ENCODE measurements around the gene B4GAT1. TPM values are rescaled to one million over a fixed set of nuclear protein-coding genes. Genes with fewer than 3 reads are reported as not detected.

B4GAT1 gene
- total RNA-seq, 4 donors from 2014 or later: 23.9 to 32.4 (median 30.0) TPM

DNA sequence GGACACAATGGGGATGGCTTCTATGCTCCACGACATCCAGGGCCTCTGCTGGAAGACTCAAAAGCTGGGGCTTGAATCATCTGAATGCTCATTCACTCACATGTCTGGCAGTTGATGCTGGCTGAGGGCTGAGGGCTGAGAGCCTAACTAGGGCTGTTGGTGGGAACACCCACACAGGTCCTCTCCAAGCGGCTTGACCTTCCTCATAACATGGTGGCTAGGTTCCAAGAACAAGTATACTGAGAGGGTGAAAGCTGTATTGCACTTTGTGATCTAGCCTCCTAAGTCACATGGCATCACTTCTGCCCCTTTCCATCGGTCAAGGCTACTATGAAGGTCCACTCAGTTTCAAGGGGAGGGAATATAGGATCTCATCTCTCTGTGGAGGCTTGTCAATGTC, 48.2 kb downstream of the B4GAT1 start:
- whole genome bisulfite sequencing, 2 donors: 65 to 81% methylated on average over 3 of the region's 3 CpGs
- TF ChIP-seq POLR2A (IDR thresholded peaks at IDR 0.05): no peak
- TF ChIP-seq, protein P1, sequence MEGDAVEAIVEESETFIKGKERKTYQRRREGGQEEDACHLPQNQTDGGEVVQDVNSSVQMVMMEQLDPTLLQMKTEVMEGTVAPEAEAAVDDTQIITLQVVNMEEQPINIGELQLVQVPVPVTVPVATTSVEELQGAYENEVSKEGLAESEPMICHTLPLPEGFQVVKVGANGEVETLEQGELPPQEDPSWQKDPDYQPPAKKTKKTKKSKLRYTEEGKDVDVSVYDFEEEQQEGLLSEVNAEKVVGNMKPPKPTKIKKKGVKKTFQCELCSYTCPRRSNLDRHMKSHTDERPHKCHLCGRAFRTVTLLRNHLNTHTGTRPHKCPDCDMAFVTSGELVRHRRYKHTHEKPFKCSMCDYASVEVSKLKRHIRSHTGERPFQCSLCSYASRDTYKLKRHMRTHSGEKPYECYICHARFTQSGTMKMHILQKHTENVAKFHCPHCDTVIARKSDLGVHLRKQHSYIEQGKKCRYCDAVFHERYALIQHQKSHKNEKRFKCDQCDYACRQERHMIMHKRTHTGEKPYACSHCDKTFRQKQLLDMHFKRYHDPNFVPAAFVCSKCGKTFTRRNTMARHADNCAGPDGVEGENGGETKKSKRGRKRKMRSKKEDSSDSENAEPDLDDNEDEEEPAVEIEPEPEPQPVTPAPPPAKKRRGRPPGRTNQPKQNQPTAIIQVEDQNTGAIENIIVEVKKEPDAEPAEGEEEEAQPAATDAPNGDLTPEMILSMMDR (IDR thresholded peaks at IDR 0.05): no peak
- no peak for DNase-seq (ENCODE audit: low spot score in 2 of 2)
- no peak overlapping the region for H3K4me3 ChIP-seq (ENCODE audit: low read depth, poor library complexity, severe bottlenecking)
- intact Hi-C loops (cut with DNase I; ENCODE audit: low total_unique reads): no loop called here

GRCh38 chr11:66297610-66298009, 49.8 kb downstream of the B4GAT1 start:
- WGBS, 2 donors: 66 to 74% methylated on average over 8 of the region's 8 CpGs
- no peak overlapping the region for H3K4me3 ChIP-seq (ENCODE audit: low read depth, poor library complexity, severe bottlenecking)
- intact Hi-C loops (cut with DNase I; ENCODE audit: low total_unique reads): no loop called here
- no peak for DNase-seq (ENCODE audit: low spot score in 2 of 2)
- no peak for TF ChIP-seq POLR2A (IDR thresholded peaks at IDR 0.05)
- TF ChIP-seq, protein P1 (IDR thresholded peaks at IDR 0.05): no peak

Other genes with a start within 250 kb of the B4GAT1 start
- gene KLC2, start 89.9 kb downstream of the B4GAT1 start, total RNA-seq: 10 to 100 TPM; 16.8 to 37.3 (median 23.0) TPM
- gene RAB1B, start 79.0 kb downstream of the B4GAT1 start, total RNA-seq: 100 to 1,000 TPM; 118 to 143 (median 126) TPM
- 1 to 10 TPM in 1 of 4 donors, under 1 TPM in 1, not detected in 2; 0.42 to 3.2 TPM for gene CNIH2, start 69.5 kb downstream of the B4GAT1 start, total RNA-seq
- 10 to 100 TPM; 55.3 to 76.2 (median 74.1) TPM for gene YIF1A, start 58.5 kb downstream of the B4GAT1 start, total RNA-seq
- gene TMEM151A, start 55.7 kb downstream of the B4GAT1 start, total RNA-seq: not detected
- gene CD248, start 30.6 kb downstream of the B4GAT1 start, total RNA-seq: 10 to 100 TPM in 2 of 4 donors, 1 to 10 TPM in 2; 6.3 to 23.5 (median 12.3) TPM
- gene RIN1, start 11.2 kb downstream of the B4GAT1 start, total RNA-seq: 10 to 100 TPM; 48.3 to 56.9 (median 53.8) TPM
- 10 to 100 TPM; 40.1 to 68.4 (median 57.5) TPM for gene BRMS1, start 2.5 kb downstream of the B4GAT1 start, total RNA-seq
- 1 to 10 TPM; 1.8 to 2.7 (median 2.4) TPM for gene SLC29A2, start 24.1 kb upstream of the B4GAT1 start, total RNA-seq
- gene NPAS4, start 73.4 kb upstream of the B4GAT1 start, total RNA-seq: under 1 TPM in 1 of 4 donors, not detected in 3; 0.19 TPM
- gene MRPL11, start 91.2 kb upstream of the B4GAT1 start, total RNA-seq: 10 to 100 TPM; 30.6 to 41.1 (median 36.2) TPM
- gene PELI3, start 119.3 kb upstream of the B4GAT1 start, total RNA-seq: 10 to 100 TPM; 14.3 to 22.0 (median 17.1) TPM
- 10 to 100 TPM; 15.5 to 48.5 (median 20.1) TPM for gene DPP3, start 132.8 kb upstream of the B4GAT1 start, total RNA-seq
- gene BBS1, start 163.0 kb upstream of the B4GAT1 start, total RNA-seq: 10 to 100 TPM; 27.4 to 51.6 (median 37.1) TPM
- gene ZDHHC24, start 198.4 kb upstream of the B4GAT1 start, total RNA-seq: 10 to 100 TPM in 3 of 4 donors, 1 to 10 TPM in 1; 9.9 to 18.0 (median 14.7) TPM
- not detected for gene ACTN3, start 199.3 kb upstream of the B4GAT1 start, total RNA-seq
- gene CTSF, start 221.0 kb upstream of the B4GAT1 start, total RNA-seq: 100 to 1,000 TPM in 2 of 4 donors, 10 to 100 TPM in 2; 96.4 to 120 (median 103) TPM
- gene CCDC87, start 245.4 kb upstream of the B4GAT1 start, total RNA-seq: under 1 TPM; 0.11 to 0.42 (median 0.25) TPM
- 10 to 100 TPM; 13.7 to 24.2 (median 15.2) TPM for gene CCS, start 245.6 kb upstream of the B4GAT1 start, total RNA-seq